GM13976 (cell line): ENCODE measurements around the gene UCN3.

Experiments
- DNase-seq: peaks from one replicate; pipeline ENCODE4 v3.0.0; 2012; ENCODE audit warnings: low spot score
- CTCF ChIP-seq: IDR thresholded peaks from 2 replicates; pipeline ENCODE4 v1.5.1; 2012; ENCODE audit warnings: borderline replicate concordance, mild to moderate bottlenecking; ENCODE audit not compliant: insufficient read depth; ENCODE audit errors: extremely low read depth, missing control alignments, control extremely low read depth
- in situ Hi-C: fragments of 300-500 bp; cut with MboI; formaldehyde crosslinking; loops from one replicate; pipeline ENCODE4 v1.12.0; 2022; ENCODE audit warnings: low sequenced_read_pairs, mixed read lengths, inconsistent platforms; ENCODE audit not compliant: unreplicated experiment

The UCN3 gene

GRCh38 chr10:5325076-5325475 is 39.7 kb upstream of the UCN3 start:
- in situ Hi-C loops, result no loop called here
- DNase-seq, result no peak
- no peak for TF ChIP-seq CTCF

DNA sequence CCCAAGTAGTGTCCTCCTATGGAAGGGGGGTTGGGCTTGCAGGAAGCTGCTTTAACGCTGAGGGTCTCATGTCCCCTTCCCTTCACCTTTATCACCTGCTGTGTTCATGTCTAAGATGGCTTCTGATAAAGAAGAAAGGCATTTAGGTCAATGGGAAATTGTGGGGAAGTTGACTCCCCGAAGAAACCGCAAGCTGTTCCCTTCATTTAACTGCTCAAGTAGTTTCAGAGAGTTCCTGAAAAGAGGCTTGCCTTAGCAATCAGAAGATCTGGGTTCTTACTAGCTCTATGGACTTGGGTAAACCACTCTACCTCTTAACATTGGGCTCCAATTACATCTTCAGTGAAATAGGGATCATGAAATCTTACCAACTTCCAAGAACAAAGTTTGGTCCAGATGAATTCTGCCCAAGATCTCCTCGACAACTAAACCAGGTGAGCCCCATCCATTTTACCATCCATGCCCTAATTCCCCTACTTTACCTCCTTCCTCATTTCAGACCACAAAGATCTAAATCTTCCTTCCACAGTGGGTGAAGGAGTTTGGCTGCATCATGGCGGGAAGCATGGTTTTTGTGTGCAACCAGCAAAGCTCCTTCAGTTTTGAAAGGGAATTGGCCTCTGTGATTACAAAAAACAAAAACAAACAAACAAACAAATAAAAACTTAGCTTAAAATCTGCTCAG is 30.4 kb upstream of the UCN3 start:
- in situ Hi-C loops, result no loop called here
- DNase-seq, result no peak
- no peak for TF ChIP-seq CTCF

GRCh38 chr10:5338010-5338409 is 26.8 kb upstream of the UCN3 start:
- in situ Hi-C loops, result no loop called here
- TF ChIP-seq CTCF, result no peak
- DNase-seq, result no peak

DNA sequence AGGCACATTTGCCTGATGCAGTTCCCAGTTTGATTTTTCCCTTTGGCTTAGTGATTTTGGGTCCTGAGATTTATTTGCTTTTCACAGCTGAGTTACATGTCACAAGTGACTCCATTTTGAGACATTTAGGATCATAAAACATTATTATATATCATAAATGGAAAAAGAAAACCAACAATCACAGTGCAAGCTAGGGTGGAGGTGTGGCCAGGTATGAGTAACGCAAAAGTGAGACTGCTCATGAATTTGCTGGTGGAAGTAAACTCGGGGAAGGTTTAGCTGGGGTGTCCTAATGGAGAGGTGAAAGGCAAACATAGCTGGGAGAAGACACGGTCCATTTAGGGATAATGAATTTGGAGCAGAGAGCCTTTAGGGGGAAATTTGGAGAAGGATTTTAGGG is 21.7 kb upstream of the UCN3 start:
- in situ Hi-C loops, result no loop called here
- no peak for TF ChIP-seq CTCF
- DNase-seq, result no peak

DNA sequence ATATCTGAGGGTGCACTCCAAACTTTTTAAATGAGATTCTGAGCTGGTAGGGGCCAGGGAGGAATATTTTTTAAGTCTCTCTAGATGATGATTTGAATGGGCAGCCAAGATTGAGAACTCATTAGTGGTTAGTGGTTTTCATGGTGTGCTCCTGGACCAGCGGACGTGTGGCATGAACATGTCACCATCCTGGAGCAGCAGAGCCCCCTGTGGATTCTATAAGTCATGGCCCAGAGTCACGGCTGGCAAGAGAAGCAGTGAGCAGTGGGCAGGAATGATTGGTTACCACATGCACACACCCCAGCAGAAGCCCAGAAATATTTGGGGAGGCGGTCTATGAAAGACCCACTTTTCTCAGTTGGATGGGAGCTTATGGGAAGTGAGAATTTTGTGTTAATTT is 21.2 kb upstream of the UCN3 start:
- DNase-seq, result no peak
- TF ChIP-seq CTCF, result no peak
- in situ Hi-C loops, result no loop called here

- no peak for DNase-seq
- no peak for TF ChIP-seq CTCF
- in situ Hi-C loops, result no loop called here
Measured at GRCh38 chr10:5343979-5344378, 20.8 kb upstream of the UCN3 start.

GRCh38 chr10:5344746-5345145 is 20.0 kb upstream of the UCN3 start:
- DNase-seq, result no peak
- no peak for TF ChIP-seq CTCF
- in situ Hi-C loops, result no loop called here
